ENCODE data around the gene MOSPD2.

- TF ChIP-seq CTCF (IDR thresholded peaks at IDR 0.05; ENCODE audit: low read length) (no peak), EZH2 (optimal IDR thresholded peaks at IDR 0.05; ENCODE audit: low read depth, low read length) (no peak), EZH2phosphoT487 (IDR thresholded peaks at IDR 0.05; ENCODE audit: low read length) (no peak)
Measured at GRCh38 chrX:14936561-14936960, 63.3 kb downstream of the MOSPD2 start.

Measured in MM.1S (cell line).